NCI-H2227 treated with DMSO at 0.1 percent for 48 hours (cell line): ENCODE data around the gene PILRA.
"Not testable (repeated sequence)": the region's sequence is repeated elsewhere in the genome, so short reads cannot be mapped to it uniquely, and the experiment has no call there.

Source experiments
- DNase-seq: peaks from one replicate; lab custom pipeline; 2025; lab: John Stamatoyannopoulos, UW

Gene PILRA

DNA sequence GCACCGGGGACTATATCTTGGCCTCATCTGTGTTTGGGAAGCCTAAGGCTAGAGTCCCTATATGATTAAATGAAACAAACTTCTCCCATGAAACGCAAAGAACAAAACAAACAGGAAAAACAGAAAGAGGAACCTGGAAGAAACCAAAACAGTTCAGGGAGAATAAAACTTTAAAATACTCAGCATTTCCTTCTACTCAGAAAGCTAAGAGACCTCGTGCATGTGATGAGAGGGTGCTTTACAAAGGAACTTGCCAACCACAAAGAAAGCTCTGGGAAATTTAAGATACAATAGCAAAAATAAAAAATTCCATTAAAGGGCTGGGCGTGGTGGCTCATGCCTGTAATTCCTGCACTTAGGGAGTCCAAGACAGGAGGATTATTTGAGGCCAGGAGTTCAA, 6.9 kb downstream of the PILRA start:
- no peak for DNase-seq

DNA sequence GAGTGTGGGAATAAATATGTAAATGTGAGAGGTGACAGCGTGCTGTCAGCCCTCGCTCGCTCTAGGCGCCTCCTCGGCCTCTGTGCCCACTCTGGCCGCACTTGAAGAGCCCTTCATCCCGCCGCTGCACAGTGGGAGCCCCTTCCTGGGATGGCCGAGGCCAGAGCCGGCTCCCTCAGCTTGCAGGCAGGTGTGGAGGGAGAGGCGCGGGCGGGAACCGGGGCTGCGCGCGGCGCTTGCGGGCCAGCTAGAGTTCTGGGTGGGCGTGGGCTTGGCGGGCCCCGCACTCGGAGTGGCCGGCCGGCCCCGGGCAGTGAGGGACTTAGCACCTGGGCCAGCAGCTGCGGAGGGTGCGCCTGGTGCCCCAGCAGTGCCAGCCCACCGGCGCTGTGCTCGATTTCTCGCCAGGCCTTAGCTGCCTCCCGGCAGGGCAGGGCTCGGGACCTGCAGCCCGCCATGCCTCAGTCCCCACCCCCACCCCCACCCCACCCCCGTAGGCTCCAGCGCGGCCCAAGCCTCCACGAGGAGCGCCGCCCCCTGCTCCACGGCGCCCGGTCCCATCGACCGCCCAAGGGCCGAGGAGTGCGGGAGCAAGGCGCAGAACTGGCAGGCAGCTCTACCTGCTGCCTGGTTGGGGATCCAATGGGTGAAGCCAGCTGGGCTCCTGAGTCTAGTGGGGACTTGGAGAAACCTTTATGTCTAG, 8.4 kb downstream of the PILRA start:
- DNase-seq = not testable (repeated sequence)

GRCh38 chr7:100382234-100382853, 9.1 kb downstream of the PILRA start:
- DNase-seq = peak; percentile 92

GRCh38 chr7:100384628-100385294, 11.5 kb downstream of the PILRA start:
- no peak for DNase-seq

DNA sequence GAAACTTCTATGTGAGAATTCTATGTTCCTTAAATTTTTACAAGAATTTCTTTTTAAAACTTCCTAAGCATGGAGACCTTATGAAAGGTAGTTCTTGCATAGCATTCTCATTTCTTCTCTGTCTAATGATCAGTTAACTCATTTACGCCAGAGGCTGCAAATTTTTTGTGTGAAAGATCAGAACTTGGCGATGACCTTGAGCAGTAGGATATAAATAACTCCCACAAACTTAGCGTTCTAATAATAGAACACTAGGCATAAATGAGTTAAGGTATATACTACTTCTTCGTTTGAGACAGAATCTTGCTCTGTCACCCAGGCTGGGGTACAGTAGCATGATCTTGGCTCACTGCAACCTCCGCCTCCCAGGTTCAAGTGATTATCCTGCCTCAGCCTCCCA, 13.7 kb downstream of the PILRA start:
- no peak for DNase-seq

DNA sequence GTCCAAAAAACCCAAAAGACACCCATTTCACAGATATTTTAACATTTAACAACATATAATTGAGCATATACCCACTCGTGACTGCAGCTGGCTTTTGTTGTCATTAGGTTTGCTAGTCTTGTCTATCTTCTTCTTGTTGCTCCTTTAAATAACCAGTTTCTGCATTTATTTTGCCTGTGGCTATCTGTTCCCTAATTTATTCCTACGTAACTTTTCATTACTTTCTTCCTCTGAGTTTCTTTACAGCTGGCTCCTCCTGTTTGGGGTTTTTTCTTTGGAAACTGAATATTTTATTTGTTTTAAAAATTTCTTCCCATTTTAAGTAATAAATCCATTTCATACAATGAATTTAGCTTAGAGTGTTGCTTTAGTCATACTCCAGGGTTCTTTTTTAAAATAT, 14.4 kb downstream of the PILRA start:
- DNase-seq = no peak

DNA sequence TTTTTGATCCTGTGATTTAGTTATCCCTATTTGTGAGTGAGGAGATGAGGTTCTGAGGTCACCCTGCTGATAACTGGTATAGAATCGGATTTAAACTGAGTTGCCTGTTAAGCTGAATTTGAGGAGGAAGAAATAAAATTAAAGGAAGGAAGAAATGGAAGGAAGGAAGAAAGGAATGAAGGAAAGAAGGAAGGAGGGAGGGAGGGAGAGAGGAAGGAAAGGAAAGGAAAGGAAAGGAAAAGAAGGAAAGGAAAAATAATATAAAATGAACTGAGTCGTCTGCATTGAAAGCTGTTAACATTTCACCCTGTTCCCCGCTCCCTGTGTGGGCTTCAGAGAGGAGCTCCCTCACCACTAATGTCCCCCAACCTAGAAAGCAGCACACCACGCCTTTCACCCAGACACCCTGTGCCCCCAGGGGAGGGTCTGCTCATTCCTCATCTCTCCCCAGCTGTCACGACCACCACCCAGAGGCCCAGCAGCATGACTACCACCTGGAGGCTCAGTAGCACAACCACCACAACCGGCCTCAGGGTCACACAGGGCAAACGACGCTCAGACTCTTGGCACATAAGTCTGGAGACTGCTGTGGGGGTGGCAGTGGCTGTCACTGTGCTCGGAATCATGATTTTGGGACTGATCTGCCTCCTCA, 16.3 kb downstream of the PILRA start:
- DNase-seq = no peak

DNA sequence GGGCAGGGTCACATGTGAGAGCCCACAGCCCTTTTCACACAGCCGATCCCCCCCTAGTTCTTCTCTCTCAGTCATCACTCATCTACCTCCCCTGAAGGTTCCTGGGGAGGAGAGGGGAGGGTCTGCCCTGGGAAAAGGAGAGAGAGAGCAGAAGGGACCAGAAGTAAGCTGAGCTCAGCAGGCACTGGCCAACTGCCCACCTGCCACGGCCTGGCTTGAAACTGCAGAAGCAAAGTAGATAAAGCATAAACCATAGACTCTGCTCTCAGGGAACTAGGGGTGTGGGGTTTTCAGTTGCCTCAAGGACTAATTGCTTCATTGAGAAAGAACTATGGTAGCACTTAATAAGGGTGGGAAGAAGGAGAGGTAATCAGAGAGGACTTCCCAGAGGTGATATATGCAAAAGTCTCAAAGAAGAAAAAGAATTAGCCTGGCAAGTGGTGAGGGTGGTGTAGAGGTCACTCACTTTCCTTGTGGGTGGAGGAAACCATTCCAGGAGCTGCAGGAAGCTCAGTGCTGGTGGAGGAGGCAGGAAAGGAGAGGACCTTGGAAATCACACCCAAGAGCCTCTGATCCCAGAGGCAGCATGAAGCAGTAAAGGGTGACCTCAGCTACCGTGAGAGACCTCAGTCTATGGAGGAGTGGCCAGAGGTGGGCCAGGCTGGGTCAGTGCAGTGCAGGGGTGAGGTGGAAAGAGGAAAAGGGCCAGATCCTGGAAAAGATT, 17.2 kb downstream of the PILRA start:
- no peak for DNase-seq

- no peak for DNase-seq
Measured at GRCh38 chr7:100393233-100393905, 20.1 kb downstream of the PILRA start.

GRCh38 chr7:100394077-100394476, 20.8 kb downstream of the PILRA start:
- DNase-seq = no peak

DNA sequence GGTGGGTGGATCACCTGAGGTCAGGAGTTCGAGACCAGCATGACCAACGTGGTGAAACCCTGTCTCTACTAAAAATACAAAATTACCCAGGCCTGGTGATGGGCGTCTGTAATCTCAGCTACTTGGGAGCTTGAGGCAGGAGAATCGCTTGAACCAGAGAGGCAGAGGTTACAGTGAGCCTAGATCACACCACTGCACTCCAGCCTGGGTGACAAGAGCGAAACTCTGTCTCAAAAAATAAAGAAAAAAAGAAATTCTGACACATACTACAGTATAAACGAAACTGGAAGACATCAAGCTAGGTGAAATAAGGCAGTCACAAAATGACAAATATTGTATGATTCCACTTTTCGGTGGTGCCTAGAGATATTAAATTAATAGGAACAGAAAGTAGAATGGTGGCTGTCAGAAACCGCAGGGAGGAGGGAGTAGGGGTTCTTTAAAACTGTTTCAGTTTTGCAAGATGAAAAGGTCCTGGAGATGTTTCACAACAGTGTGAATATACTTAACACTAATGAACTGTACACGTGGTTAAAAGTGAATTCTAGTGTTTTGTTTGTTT, 23.2 kb downstream of the PILRA start:
- DNase-seq = no peak

- no peak for DNase-seq
Measured at GRCh38 chr7:100397315-100398081, 24.2 kb downstream of the PILRA start.

DNA sequence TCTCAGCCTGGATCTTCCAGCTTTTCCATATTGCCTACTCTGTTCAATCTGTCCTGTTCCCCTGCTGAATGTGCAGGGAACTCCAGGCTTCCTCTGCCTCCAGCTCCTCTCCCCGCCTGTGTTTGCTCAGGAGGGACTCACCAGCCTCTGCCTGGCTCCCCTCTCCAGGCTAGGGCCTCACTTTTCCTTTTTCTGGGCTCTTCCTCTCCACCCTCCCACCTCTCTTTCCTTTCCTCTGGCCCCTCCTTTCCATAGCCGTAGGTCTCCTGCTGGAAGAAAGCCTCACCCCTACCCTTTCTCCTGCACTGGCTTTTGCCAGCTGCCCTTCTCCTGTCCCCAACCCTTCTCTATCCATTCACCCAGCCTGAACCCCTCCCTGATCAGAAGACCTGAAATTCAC, 25.0 kb downstream of the PILRA start:
- DNase-seq = no peak

GRCh38 chr7:100400041-100400440, 26.8 kb downstream of the PILRA start:
- DNase-seq = no peak

DNA sequence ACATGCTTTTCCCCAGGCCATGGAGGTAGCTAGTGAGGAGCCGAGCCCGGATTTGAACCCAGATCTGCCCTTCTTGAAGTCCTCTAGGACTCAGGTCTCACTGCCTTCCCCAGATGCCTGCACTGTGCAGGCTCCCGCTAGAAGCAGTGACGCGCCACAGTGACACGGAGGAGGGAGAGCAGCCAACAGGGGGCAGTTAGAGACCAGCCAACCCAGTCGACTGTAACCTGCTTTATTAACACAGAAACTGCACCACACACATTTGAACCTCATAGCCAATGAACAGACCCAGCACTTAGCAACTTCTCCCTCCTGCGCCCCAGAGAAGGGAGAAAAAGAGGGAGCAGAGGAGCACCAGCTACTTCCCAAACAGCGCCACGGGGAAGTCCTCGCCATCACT, 27.4 kb downstream of the PILRA start:
- no peak for DNase-seq

GRCh38 chr7:100401811-100402210, 28.5 kb downstream of the PILRA start:
- no peak for DNase-seq

- no peak for DNase-seq
Measured at GRCh38 chr7:100402241-100402640, 29.0 kb downstream of the PILRA start.

GRCh38 chr7:100406767-100407166, 33.5 kb downstream of the PILRA start:
- DNase-seq = no peak

DNA sequence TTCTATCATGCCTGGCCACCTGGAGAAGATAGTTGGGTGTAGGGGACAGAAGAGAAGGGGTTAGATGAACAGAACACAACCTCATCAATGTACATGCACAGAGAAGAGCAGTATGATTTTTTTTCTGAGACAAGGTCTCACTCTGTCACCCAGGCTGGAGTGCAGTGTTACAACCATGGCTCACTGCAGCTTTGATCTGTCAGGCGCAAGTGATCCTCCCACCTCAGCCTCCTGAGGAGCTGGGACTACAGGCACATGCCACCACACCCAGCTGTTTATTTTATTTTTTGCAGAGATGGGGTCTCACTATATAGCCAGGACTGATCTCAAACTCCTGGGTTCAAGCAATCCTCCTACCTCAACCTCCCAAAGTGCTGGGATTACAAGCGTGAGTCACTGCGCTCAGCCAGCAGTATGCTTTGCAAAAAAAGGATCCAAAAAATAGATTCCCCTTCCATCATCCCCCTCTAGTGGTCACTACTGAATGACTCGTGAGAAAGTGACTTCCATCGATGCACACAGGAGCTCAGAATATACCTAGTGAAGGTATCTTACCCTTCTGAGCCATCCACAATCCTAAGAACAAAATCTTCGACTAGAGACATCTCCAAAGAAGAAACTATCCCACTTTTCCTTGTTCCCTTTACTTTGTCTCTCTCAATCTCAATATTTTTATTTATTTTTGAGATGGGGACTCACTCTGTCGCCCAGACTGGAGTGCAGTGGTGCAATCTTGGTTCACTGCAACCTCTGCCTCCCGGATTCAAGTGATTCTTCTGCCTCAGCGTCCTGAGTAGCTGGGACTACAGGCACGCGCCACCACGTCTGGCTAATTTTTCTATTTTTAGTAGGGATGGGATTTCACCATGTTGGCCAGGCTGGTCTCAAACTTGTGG, 34.2 kb downstream of the PILRA start:
- peak; percentile 39 for DNase-seq

- DNase-seq = no peak
Measured at GRCh38 chr7:100411101-100411500, 37.8 kb downstream of the PILRA start.
